ENCODE data around the gene RGS7. TPM values are rescaled to one million over a fixed set of nuclear protein-coding genes. Genes with fewer than 3 reads are reported as not detected.

RGS7 gene
- total RNA-seq, 2 experiments from 2014 or later = not detected

DNA sequence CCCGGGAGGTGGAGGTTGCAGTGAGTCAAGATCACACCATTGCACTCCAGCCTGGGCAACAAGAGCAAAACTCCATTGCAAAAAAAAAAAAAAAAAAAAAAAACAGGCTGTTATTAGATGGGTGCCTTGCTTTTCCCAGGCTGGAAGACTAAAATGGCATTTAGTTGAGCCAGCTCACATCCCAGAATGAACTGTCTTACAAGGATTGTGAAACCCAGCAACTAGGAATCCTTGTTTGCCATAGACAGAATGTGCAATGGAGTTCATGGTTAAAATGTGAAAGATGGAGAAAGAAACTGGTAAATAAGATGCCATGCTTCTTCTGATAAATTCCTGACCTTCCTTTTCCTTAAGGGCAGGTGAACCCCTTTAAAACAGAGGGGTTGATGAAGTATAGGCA is 529.2 kb downstream of the RGS7 start:
- H3K4me1 Mint-ChIP-seq = no peaks in the 10 kb centered on the region
- ATAC-seq = no peak

GRCh38 chr1:240824238-240824637 is 532.8 kb downstream of the RGS7 start:
- peaks cover 8% of the 10 kb centered on the region for H3K9me3 Mint-ChIP-seq (ENCODE audit: low read depth)
- no peak overlapping the region for H3K4me3 Mint-ChIP-seq
- no peaks in the 10 kb centered on the region for H3K27me3 Mint-ChIP-seq
- no peak for ATAC-seq
- CTCF ChIA-PET = no interaction called here
- H3K36me3 Mint-ChIP-seq = no peaks in the 10 kb centered on the region
- no peak overlapping the region for H3K27ac Mint-ChIP-seq
- no peak for DNase-seq
- H3K4me1 Mint-ChIP-seq = no peaks in the 10 kb centered on the region

More for the DNA sequence above, 529.2 kb downstream of the RGS7 start:
- CTCF ChIA-PET = no interaction called here
- DNase-seq = no peak
- H3K9me3 Mint-ChIP-seq (ENCODE audit: low read depth) = peaks cover 8% of the 10 kb centered on the region
- H3K27me3 Mint-ChIP-seq = no peaks in the 10 kb centered on the region
- H3K36me3 Mint-ChIP-seq = no peaks in the 10 kb centered on the region
- no peak overlapping the region for H3K27ac Mint-ChIP-seq
- no peak overlapping the region for H3K4me3 Mint-ChIP-seq

GRCh38 chr1:240823357-240823756 is 533.6 kb downstream of the RGS7 start:
- no peak for DNase-seq
- H3K36me3 Mint-ChIP-seq = no peaks in the 10 kb centered on the region
- H3K4me1 Mint-ChIP-seq = no peaks in the 10 kb centered on the region
- peaks cover 8% of the 10 kb centered on the region for H3K9me3 Mint-ChIP-seq (ENCODE audit: low read depth)
- H3K27me3 Mint-ChIP-seq = no peaks in the 10 kb centered on the region
- H3K27ac Mint-ChIP-seq = no peak overlapping the region
- ATAC-seq = no peak
- CTCF ChIA-PET = no interaction called here
- H3K4me3 Mint-ChIP-seq = no peak overlapping the region

DNA sequence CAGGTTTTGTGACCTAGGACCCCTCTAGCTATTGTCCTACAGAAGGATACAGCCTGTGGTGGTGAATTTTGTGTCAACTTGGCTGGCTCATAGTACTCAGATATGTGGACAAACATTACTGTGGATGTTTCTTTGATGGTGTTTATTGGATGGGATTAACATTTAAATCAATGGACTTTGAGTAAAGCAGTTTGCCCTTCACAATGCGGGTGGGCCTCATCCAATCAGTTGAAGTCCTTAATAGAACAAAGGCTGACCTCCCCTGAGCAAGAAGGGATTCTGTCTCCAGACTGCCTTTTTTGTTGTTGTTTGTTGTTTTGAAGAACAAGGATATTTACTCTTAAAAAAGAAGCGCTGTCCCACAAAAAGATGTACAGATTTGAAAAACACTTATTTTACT is 535.1 kb downstream of the RGS7 start:
- peaks cover 8% of the 10 kb centered on the region for H3K9me3 Mint-ChIP-seq (ENCODE audit: low read depth)
- ATAC-seq = no peak
- no peaks in the 10 kb centered on the region for H3K4me1 Mint-ChIP-seq
- no peaks in the 10 kb centered on the region for H3K27me3 Mint-ChIP-seq
- H3K4me3 Mint-ChIP-seq = no peak overlapping the region
- DNase-seq = no peak
- H3K27ac Mint-ChIP-seq = no peak overlapping the region
- CTCF ChIA-PET = no interaction called here
- no peaks in the 10 kb centered on the region for H3K36me3 Mint-ChIP-seq

GRCh38 chr1:240820816-240821215 is 536.2 kb downstream of the RGS7 start:
- CTCF ChIA-PET = no interaction called here

GRCh38 chr1:240816472-240816871 is 540.5 kb downstream of the RGS7 start:
- DNase-seq (no peak), ATAC-seq (no peak)
- Mint-ChIP-seq H3K27ac (no peak overlapping the region), H3K36me3 (no peaks in the 10 kb centered on the region), H3K4me3 (no peak overlapping the region), H3K27me3 (no peaks in the 10 kb centered on the region), H3K9me3 (ENCODE audit: low read depth) (no peaks in the 10 kb centered on the region), H3K4me1 (no peaks in the 10 kb centered on the region)
- CTCF ChIA-PET = no interaction called here

More at GRCh38 chr1:240820816-240821215, 536.2 kb downstream of the RGS7 start:
- H3K36me3 Mint-ChIP-seq = no peaks in the 10 kb centered on the region
- peaks cover 7% of the 10 kb centered on the region for H3K9me3 Mint-ChIP-seq (ENCODE audit: low read depth)
- H3K27ac Mint-ChIP-seq = no peak overlapping the region
- H3K27me3 Mint-ChIP-seq = no peaks in the 10 kb centered on the region
- no peak overlapping the region for H3K4me3 Mint-ChIP-seq
- no peaks in the 10 kb centered on the region for H3K4me1 Mint-ChIP-seq
- DNase-seq = no peak
- no peak for ATAC-seq

DNA sequence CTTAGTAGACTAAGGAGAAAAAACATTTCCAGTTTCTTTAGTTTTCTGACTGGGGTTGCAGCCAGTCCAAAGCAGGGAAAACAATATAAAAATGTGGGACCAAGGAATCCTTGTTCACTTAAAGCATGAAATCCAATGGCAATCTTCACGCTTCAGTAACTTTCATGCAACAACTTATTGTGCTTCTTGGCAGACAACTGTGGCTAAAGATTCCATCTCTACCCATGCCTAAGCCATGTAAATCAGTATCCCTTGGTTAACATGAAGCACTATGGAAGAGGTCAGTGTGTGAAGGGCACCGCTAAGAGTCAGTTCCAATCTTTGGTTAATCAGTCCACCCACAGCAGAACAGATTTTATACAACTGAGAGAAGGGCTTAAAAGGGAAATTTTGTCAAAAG is 543.3 kb downstream of the RGS7 start:
- CTCF ChIA-PET = no interaction called here
- H3K36me3 Mint-ChIP-seq = no peaks in the 10 kb centered on the region
- no peaks in the 10 kb centered on the region for H3K27me3 Mint-ChIP-seq
- DNase-seq (no peak), ATAC-seq (no peak)
- peaks cover 4% of the 10 kb centered on the region for H3K9me3 Mint-ChIP-seq (ENCODE audit: low read depth)
- no peak overlapping the region for H3K4me3 Mint-ChIP-seq
- H3K4me1 Mint-ChIP-seq = no peaks in the 10 kb centered on the region
- H3K27ac Mint-ChIP-seq = no peak overlapping the region

- H3K27me3 Mint-ChIP-seq = no peaks in the 10 kb centered on the region
- H3K4me3 Mint-ChIP-seq = no peak overlapping the region
- no peaks in the 10 kb centered on the region for H3K36me3 Mint-ChIP-seq
- CTCF ChIA-PET = no interaction called here
- H3K4me1 Mint-ChIP-seq = no peaks in the 10 kb centered on the region
- ATAC-seq = no peak
- H3K27ac Mint-ChIP-seq = no peak overlapping the region
- DNase-seq = no peak
- H3K9me3 Mint-ChIP-seq (ENCODE audit: low read depth) = peaks cover 4% of the 10 kb centered on the region
These were observed 545.7 kb downstream of the RGS7 start for GRCh38 chr1:240811256-240811655.

DNA sequence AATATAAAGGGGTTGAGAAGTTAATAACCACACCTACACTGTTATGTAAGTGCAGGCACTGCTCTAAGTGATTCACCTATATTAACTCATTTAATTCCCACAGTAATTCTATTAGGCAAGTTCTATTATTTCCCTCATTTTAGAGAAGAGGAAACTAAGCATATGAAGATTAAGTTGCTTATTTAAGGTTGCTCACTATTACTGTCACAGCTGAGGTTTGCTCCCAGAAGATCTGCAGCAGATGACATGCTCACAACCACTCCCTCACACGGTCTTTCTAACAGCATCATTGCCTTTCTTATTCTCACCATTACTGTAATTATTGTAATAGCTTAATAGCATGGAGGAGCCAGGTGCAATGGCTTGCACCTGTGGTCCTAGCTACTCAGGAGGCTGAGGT is 548.6 kb downstream of the RGS7 start:
- H3K27ac Mint-ChIP-seq = no peak overlapping the region
- CTCF ChIA-PET = no interaction called here

GRCh38 chr1:240806200-240806745 is 550.7 kb downstream of the RGS7 start:
- Mint-ChIP-seq H3K4me3 (no peak overlapping the region), H3K9me3 (ENCODE audit: low read depth) (peaks cover 4% of the 10 kb centered on the region), H3K4me1 (no peaks in the 10 kb centered on the region), H3K27me3 (no peaks in the 10 kb centered on the region), H3K27ac (no peak overlapping the region), H3K36me3 (no peaks in the 10 kb centered on the region)
- CTCF ChIA-PET = no interaction called here
- no peak for DNase-seq
- no peak for ATAC-seq

More for the DNA sequence above, 548.6 kb downstream of the RGS7 start:
- H3K4me3 Mint-ChIP-seq = no peak overlapping the region
- ATAC-seq (no peak), DNase-seq (no peak)
- H3K27me3 Mint-ChIP-seq = no peaks in the 10 kb centered on the region
- no peaks in the 10 kb centered on the region for H3K36me3 Mint-ChIP-seq
- peaks cover 4% of the 10 kb centered on the region for H3K9me3 Mint-ChIP-seq (ENCODE audit: low read depth)
- H3K4me1 Mint-ChIP-seq = no peaks in the 10 kb centered on the region

- Mint-ChIP-seq H3K9me3 (ENCODE audit: low read depth) (no peaks in the 10 kb centered on the region), H3K4me3 (no peak overlapping the region), H3K36me3 (no peaks in the 10 kb centered on the region), H3K27ac (no peak overlapping the region), H3K27me3 (no peaks in the 10 kb centered on the region), H3K4me1 (no peaks in the 10 kb centered on the region)
- CTCF ChIA-PET = no interaction called here
- no peak for DNase-seq
- no peak for ATAC-seq
These were observed 552.5 kb downstream of the RGS7 start for GRCh38 chr1:240804475-240804874.

- DNase-seq (no peak), ATAC-seq (no peak)
- no peaks in the 10 kb centered on the region for H3K4me1 Mint-ChIP-seq
- H3K4me3 Mint-ChIP-seq = no peak overlapping the region
- no peak overlapping the region for H3K27ac Mint-ChIP-seq
- H3K36me3 Mint-ChIP-seq = no peaks in the 10 kb centered on the region
- no peaks in the 10 kb centered on the region for H3K9me3 Mint-ChIP-seq (ENCODE audit: low read depth)
- CTCF ChIA-PET = no interaction called here
- no peaks in the 10 kb centered on the region for H3K27me3 Mint-ChIP-seq
These were observed 553.9 kb downstream of the RGS7 start for GRCh38 chr1:240803151-240803550.

- Mint-ChIP-seq H3K27ac (no peak overlapping the region), H3K36me3 (no peaks in the 10 kb centered on the region), H3K4me1 (no peaks in the 10 kb centered on the region), H3K4me3 (no peak overlapping the region), H3K9me3 (ENCODE audit: low read depth) (no peaks in the 10 kb centered on the region), H3K27me3 (no peaks in the 10 kb centered on the region)
- CTCF ChIA-PET = no interaction called here
- DNase-seq (no peak), ATAC-seq (no peak)
These were observed 554.7 kb downstream of the RGS7 start for GRCh38 chr1:240802271-240802670.

GRCh38 chr1:240801442-240801841 is 555.6 kb downstream of the RGS7 start:
- DNase-seq (no peak), ATAC-seq (no peak)
- H3K4me3 Mint-ChIP-seq = no peak overlapping the region
- H3K27ac Mint-ChIP-seq = no peak overlapping the region
- no peaks in the 10 kb centered on the region for H3K27me3 Mint-ChIP-seq
- CTCF ChIA-PET = no interaction called here
- H3K4me1 Mint-ChIP-seq = no peaks in the 10 kb centered on the region
- H3K9me3 Mint-ChIP-seq (ENCODE audit: low read depth) = no peaks in the 10 kb centered on the region
- H3K36me3 Mint-ChIP-seq = no peaks in the 10 kb centered on the region

- Mint-ChIP-seq H3K9me3 (ENCODE audit: low read depth) (no peaks in the 10 kb centered on the region), H3K4me1 (no peaks in the 10 kb centered on the region), H3K36me3 (no peaks in the 10 kb centered on the region), H3K4me3 (no peak overlapping the region), H3K27me3 (no peaks in the 10 kb centered on the region), H3K27ac (no peak overlapping the region)
- ATAC-seq = no peak
- CTCF ChIA-PET = no interaction called here
- no peak for DNase-seq
These were observed 556.7 kb downstream of the RGS7 start for GRCh38 chr1:240800291-240800690.

Data from activated CD8-positive, alpha-beta memory T cell treated with anti-CD3 and anti-CD28 coated beads, Interleukin-2, amount 10 ng/mL, durations not matched to agents 7 days and 5 days (primary cell).